Measurements from ENCODE around the gene CCDC80. TPM values are rescaled to one million over a fixed set of nuclear protein-coding genes. Genes with fewer than 3 reads are reported as not detected.
A peak's percentile ranks its signal among the peaks of the same experiment; 100 is the strongest.
"Not testable (repeated sequence)": the region's sequence is repeated elsewhere in the genome, so short reads cannot be mapped to it uniquely, and the experiment has no call there.

CCDC80 gene
- total and polyA plus RNA-seq, 11 donors: 10.4 to 538 (median 87.2) TPM

GRCh38 chr3:112569265-112569664, 71.7 kb downstream of the CCDC80 start:
- no peak for ATAC-seq
- Histone ChIP-seq H3K27ac (peak overlapping the region in 1 of 12 donors; percentile 2), H3K36me3 (peaks cover 0 to 93% (median 71%) of the 10 kb centered on the region in 9 donors)

GRCh38 chr3:112568642-112569041, 72.3 kb downstream of the CCDC80 start:
- Histone ChIP-seq H3K9me3 (no peaks in the 10 kb centered on the region), H3K27me3 (no peaks in the 10 kb centered on the region), H3K4me1 (peaks cover 0 to 26% (median under 1%) of the 10 kb centered on the region in 12 donors), H3K27ac (peak overlapping the region in 1 of 12 donors; percentile 2), H3K36me3 (peaks cover 0 to 90% (median 64%) of the 10 kb centered on the region in 9 donors), H3K4me3 (no peak overlapping the region)
- ATAC-seq: no peak
- TF ChIP-seq CTCF (IDR thresholded peaks at IDR 0.05): no peak
- no peak for TF ChIP-seq POLR2A (IDR thresholded peaks at IDR 0.05)
- WGBS, 4 donors: 94 to 97% (median 96%) methylated on average over 2 of the region's 2 CpGs
- DNase-seq: no peak
- intact Hi-C loops (cut with DNase I): loop anchor here in 2 of 10 donors (10.0 kb wide), 2 partner anchors 426 to 446 kb away; partner anchors contain the start of gene GTPBP8 (in 1 of the 2)

More at GRCh38 chr3:112569265-112569664, 71.7 kb downstream of the CCDC80 start:
- no peak overlapping the region for H3K4me3 ChIP-seq
- H3K9me3 ChIP-seq: no peaks in the 10 kb centered on the region
- DNase-seq: no peak
- intact Hi-C loops (cut with DNase I): loop anchor here in 2 of 10 donors (10.0 kb wide), 2 partner anchors 426 to 446 kb away; partner anchors contain the start of gene GTPBP8 (in 1 of the 2)
- no peaks in the 10 kb centered on the region for H3K27me3 ChIP-seq
- TF ChIP-seq POLR2A (IDR thresholded peaks at IDR 0.05) (no peak), CTCF (IDR thresholded peaks at IDR 0.05) (no peak)
- 43 to 68% (median 55%) methylated on average over 1 of the region's 1 CpG for WGBS, 4 donors
- peaks cover 0 to 20% (median 0%) of the 10 kb centered on the region in 12 donors for H3K4me1 ChIP-seq

GRCh38 chr3:112564940-112565305, 76.0 kb downstream of the CCDC80 start:
- ATAC-seq: no peak
- Histone ChIP-seq H3K36me3 (peaks cover 0 to 56% (median 30%) of the 10 kb centered on the region in 9 donors), H3K27ac (no peak overlapping the region), H3K9me3 (no peaks in the 10 kb centered on the region), H3K4me1 (peaks cover 0 to 34% (median 17%) of the 10 kb centered on the region in 12 donors), H3K4me3 (no peak overlapping the region), H3K27me3 (no peaks in the 10 kb centered on the region)
- no peak for DNase-seq
- TF ChIP-seq POLR2A (IDR thresholded peaks at IDR 0.05): no peak
- no peak for TF ChIP-seq CTCF (IDR thresholded peaks at IDR 0.05)
- intact Hi-C loops (cut with DNase I): loop anchor here in 2 of 10 donors (10.0 kb wide), 2 partner anchors 430 to 450 kb away; partner anchors contain the start of gene GTPBP8 (in 1 of the 2)

- H3K36me3 ChIP-seq: peaks cover 0 to 50% (median 25%) of the 10 kb centered on the region in 9 donors
- H3K27me3 ChIP-seq, DNase-seq, H3K4me3 ChIP-seq, ATAC-seq, H3K9me3 ChIP-seq, H3K27ac ChIP-seq: not testable (repeated sequence)
- peaks cover 3 to 37% (median 22%) of the 10 kb centered on the region in 12 donors for H3K4me1 ChIP-seq
- 77 to 81% (median 79%) methylated on average over 13 to 15 of the region's 15 CpGs for WGBS, 4 donors
- intact Hi-C loops (cut with DNase I): loop anchor here in 2 of 10 donors (10.0 kb wide), 2 partner anchors 430 to 450 kb away; partner anchors contain the start of gene GTPBP8 (in 1 of the 2)
Observed at GRCh38 chr3:112564247-112564939, 76.5 kb downstream of the CCDC80 start.

Measured in heart left ventricle (tissue), 16 donors.